ENCODE data around the gene AUTS2. TPM values are rescaled to one million over a fixed set of nuclear protein-coding genes. Genes with fewer than 3 reads are reported as not detected.

Gene AUTS2
- total and polyA plus RNA-seq, 2 of the 8 experiments (the other 6 are each of a cell fraction or from before 2014, with no cell fraction given), result 25.9 to 101 TPM

GRCh38 chr7:70190281-70190680 is 592.0 kb downstream of the AUTS2 start (continued):
- TF ChIP-seq TAF7 (optimal IDR thresholded peaks at IDR 0.05; ENCODE audit: borderline replicate concordance, low read depth, low read length), result no peak
